ENCODE results near the gene RNF227. TPM values are rescaled to one million over a fixed set of nuclear protein-coding genes. Genes with fewer than 3 reads are reported as not detected.

Gene RNF227
- total and polyA plus RNA-seq, 10 of the 15 experiments (the other 5 are each of a cell fraction or from before 2014, with no cell fraction given), result 0.49 to 5.0 (median 1.3) TPM

DNA sequence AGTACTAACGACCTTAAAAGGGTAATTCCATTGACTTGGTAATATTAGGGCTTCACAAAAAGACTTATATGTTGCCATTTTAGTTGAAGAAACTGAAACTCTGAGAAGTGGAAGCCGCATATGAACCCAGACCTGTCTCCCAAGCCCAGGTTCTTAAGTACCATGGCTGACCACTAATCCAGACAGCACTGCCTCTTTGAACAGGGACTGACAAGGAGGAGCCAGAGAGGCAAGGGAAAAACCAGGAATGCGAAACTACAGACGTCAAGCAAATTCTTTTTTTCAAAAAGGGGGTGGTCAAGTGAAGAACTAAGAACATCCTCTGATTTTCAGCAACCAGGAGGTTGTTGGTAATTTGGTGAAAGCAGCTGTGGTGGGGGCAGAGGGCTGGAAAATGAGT, 43.0 kb downstream of the RNF227 start:
- intact Hi-C loops (cut with micrococcal nuclease; ENCODE audit: unreplicated experiment) (no loop called here), in situ Hi-C loops (cut with MboI) (no loop called here)
- Histone ChIP-seq H3K27me3 (replicated peaks in 1 of 2; ENCODE audit: control insufficient read depth in 2 of 2, insufficient read depth in 2 of 2, low read length in 1 of 2) (no peaks in the 10 kb centered on the region), H3K4me2 (ENCODE audit: control insufficient read depth, insufficient read depth) (no peak overlapping the region), H3K27ac (ENCODE audit: control insufficient read depth, insufficient read depth) (no peak overlapping the region; the same call in 1 of the 2 replicates), H4K20me1 (ENCODE audit: control insufficient read depth, insufficient read depth) (no peaks in the 10 kb centered on the region), H3K9ac (ENCODE audit: control insufficient read depth, insufficient read depth, low read length) (no peak overlapping the region), H3K4me1 (ENCODE audit: control insufficient read depth, insufficient read depth, low read length) (0 out of 2 replicates have a peak, but pooled peaks cover 8% of the 10 kb centered on the region), H2AFZ (ENCODE audit: control insufficient read depth, low read depth, low read length) (no peak overlapping the region), H3K79me2 (ENCODE audit: control insufficient read depth, insufficient read depth, low read length) (no peaks in the 10 kb centered on the region; the same call in 1 of the 2 replicates), H3K4me3 (no peak overlapping the region), H3K36me3 (ENCODE audit: control insufficient read depth in 2 of 2, insufficient read depth in 2 of 2, low read length in 1 of 2) (no peaks in the 10 kb centered on the region; a peak in 2 of 4 replicates), H3K9me3 (replicated peaks; ENCODE audit: control insufficient read depth, insufficient read depth, low read length) (no peaks in the 10 kb centered on the region)
- ATAC-seq (peak; percentile 58; the same call in 2 of the 3 replicates), DNase-seq (ENCODE audit: low read depth, low spot score) (no peak), FAIRE-seq (no peak)
- RAD21 ChIA-PET (ENCODE audit: unreplicated experiment), result interaction anchor here (0.8 to 1.5 kb wide), 2 partner anchors 14 to 59 kb away, joined by 3 read pairs; partner anchors contain the start of genes CNTROB and TRAPPC1
- no peak for TF ChIP-seq PML (IDR thresholded peaks at IDR 0.05; ENCODE audit: low read length)
- TF ChIP-seq STAT1 (conservative IDR thresholded peaks at IDR 0.05), result no peak
- TF ChIP-seq, protein P1, sequence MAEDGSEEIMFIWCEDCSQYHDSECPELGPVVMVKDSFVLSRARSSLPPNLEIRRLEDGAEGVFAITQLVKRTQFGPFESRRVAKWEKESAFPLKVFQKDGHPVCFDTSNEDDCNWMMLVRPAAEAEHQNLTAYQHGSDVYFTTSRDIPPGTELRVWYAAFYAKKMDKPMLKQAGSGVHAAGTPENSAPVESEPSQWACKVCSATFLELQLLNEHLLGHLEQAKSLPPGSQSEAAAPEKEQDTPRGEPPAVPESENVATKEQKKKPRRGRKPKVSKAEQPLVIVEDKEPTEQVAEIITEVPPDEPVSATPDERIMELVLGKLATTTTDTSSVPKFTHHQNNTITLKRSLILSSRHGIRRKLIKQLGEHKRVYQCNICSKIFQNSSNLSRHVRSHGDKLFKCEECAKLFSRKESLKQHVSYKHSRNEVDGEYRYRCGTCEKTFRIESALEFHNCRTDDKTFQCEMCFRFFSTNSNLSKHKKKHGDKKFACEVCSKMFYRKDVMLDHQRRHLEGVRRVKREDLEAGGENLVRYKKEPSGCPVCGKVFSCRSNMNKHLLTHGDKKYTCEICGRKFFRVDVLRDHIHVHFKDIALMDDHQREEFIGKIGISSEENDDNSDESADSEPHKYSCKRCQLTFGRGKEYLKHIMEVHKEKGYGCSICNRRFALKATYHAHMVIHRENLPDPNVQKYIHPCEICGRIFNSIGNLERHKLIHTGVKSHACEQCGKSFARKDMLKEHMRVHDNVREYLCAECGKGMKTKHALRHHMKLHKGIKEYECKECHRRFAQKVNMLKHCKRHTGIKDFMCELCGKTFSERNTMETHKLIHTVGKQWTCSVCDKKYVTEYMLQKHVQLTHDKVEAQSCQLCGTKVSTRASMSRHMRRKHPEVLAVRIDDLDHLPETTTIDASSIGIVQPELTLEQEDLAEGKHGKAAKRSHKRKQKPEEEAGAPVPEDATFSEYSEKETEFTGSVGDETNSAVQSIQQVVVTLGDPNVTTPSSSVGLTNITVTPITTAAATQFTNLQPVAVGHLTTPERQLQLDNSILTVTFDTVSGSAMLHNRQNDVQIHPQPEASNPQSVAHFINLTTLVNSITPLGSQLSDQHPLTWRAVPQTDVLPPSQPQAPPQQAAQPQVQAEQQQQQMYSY (CRISPR knock-in tag; IDR thresholded peaks at IDR 0.05), result no peak
- no peak for TF ChIP-seq HDAC2 (IDR thresholded peaks at IDR 0.05)
- 0 out of 2 replicates have a peak, but pooled peaks have one; percentile 30 for TF ChIP-seq IKZF1 (conservative IDR thresholded peaks at IDR 0.05)
- no peak for TF ChIP-seq JUND (IDR thresholded peaks at IDR 0.05; ENCODE audit: low read depth, low read length)
- no peak for TF ChIP-seq ATF7 (IDR thresholded peaks at IDR 0.05; ENCODE audit: low read depth)
- 54% methylated on average over 4 of the region's 4 CpGs for WGBS (ENCODE audit: insufficient coverage, insufficient replicate concordance, low lambda C conversion rate, missing lambda C conversion rate)
- BruUV-seq (replicated peaks), result no TSS peak
- SMC1A ChIA-PET (ENCODE audit: uncharacterized antibody, unreplicated experiment), result interaction anchor here (1.3 to 1.8 kb wide), 2 partner anchors 11 to 129 kb away, joined by 5 to 6 read pairs; no protein-coding TSS in a partner anchor
- POLR2A ChIA-PET, result interaction anchor here (1.2 kb wide), 1 partner anchor 186 kb away, joined by 3 read pairs; the partner anchor contains the start of gene TP53
- CTCF ChIA-PET, result interaction anchor here (1.1 to 15.5 kb wide), 5 partner anchors 10 to 112 kb away, joined by 3 to 308 read pairs (median 19); no protein-coding TSS in a partner anchor

Data from GM12878 (cell line).